AG04450 (cell line): ENCODE data around the gene ARL15. TPM values are rescaled to one million over a fixed set of nuclear protein-coding genes. Genes with fewer than 3 reads are reported as not detected.

ENCODE experiments used
- CTCF ChIA-PET: fragments of 300-600, 350-600 bp; formaldehyde crosslinking; extraction: SDS; loops from one replicate; lab custom pipeline; 2022; ENCODE audit warnings: antibody characterized with exemption, inconsistent platforms; lab: Charles Lee
- POLR2A ChIA-PET: fragments of 350-600 bp; formaldehyde crosslinking; extraction: SDS; loops from one replicate; lab custom pipeline; 2021; ENCODE audit warnings: antibody characterized with exemption, inconsistent platforms; lab: Yijun Ruan, JAX
- DNase-seq: peaks from one replicate; pipeline ENCODE4 v3.0.0-alpha.2; 2011; ENCODE audit warnings: low read depth, low spot score
- H3K27ac ChIP-seq: one replicate; pipeline ENCODE4 v1.5.1; 2012; ENCODE audit warnings: low read depth, low read length, control low read depth
- H3K27me3 ChIP-seq: one replicate; pipeline ENCODE4 v1.6.0; 2012; ENCODE audit warnings: low read length; ENCODE audit not compliant: control insufficient read depth, insufficient read depth
- H3K4me3 ChIP-seq: 2 replicates; pipeline ENCODE4 v1.5.1; 2011; ENCODE audit warnings: mild to moderate bottlenecking, low read depth, low read length, control low read depth
- H3K9me3 ChIP-seq: 2 replicates; pipeline ENCODE4 v1.5.1; 2012; ENCODE audit warnings: low read length; ENCODE audit not compliant: control insufficient read depth, insufficient read depth
- CTCF ChIP-seq: IDR thresholded peaks from 2 replicates; pipeline ENCODE4 v1.5.1; 2011; ENCODE audit warnings: low read depth, low read length, control low read depth, inconsistent platforms
- polyA plus RNA-seq: library from polyadenylated mRNA; depleted of rRNA; stranded (reverse); fragments of >200 nt; gene quantifications from 2 replicates; pipeline ENCODE4 v1.2.3, GENCODE V29; 2011

ARL15 gene
- polyA plus RNA-seq, 1 experiment, result 16.0 TPM

DNA sequence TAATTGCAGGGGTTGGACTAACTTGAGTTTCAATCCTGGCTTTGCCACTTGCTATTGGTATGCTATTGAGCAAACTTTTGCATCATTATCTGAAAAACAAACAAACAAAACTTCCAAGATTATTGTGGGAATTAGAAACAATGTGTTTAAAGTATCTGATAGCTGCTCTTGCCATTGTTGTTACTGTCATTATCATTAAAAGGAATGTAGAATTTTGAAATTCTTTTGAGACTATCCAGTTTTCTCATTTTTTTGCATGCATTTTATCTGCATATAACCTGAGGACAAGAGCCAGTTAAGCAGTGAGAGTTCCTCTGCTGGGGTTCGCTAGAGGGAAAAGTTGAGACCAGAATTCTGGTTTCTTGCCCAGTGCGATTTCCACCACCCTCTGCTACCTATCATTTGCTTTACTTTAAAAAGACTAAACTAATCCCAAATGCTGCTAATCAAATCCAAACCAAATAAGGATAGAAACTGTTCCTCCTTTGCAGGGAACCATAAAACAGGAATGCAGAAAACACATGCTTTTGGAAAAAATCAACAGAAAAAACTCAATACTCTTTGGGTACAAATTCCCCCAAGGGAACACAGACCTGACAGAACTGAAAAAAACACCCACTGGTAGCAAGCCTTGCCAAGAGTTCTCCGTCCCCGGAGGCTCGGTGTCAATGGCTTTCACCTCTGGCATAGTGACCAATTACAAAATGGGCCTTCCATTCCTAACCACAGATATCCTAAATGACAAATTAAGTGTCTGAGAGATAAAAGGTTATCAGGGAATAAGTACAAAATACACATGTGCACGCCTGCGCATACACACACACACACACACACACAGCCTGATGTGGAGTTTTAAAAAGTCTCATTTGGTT is 373.7 kb downstream of the ARL15 start:
- no peak overlapping the region for H3K27ac ChIP-seq
- no peaks in the 10 kb centered on the region; the same call in 1 of the 2 replicates for H3K9me3 ChIP-seq
- CTCF ChIA-PET, result interaction anchor here (1.2 kb wide), 1 partner anchor 19 kb away, joined by 3 read pairs; no protein-coding TSS in a partner anchor
- no peak for DNase-seq
- TF ChIP-seq CTCF, result no peak
- no peaks in the 10 kb centered on the region for H3K27me3 ChIP-seq
- H3K4me3 ChIP-seq, result no peak overlapping the region
- POLR2A ChIA-PET, result no interaction called here

DNA sequence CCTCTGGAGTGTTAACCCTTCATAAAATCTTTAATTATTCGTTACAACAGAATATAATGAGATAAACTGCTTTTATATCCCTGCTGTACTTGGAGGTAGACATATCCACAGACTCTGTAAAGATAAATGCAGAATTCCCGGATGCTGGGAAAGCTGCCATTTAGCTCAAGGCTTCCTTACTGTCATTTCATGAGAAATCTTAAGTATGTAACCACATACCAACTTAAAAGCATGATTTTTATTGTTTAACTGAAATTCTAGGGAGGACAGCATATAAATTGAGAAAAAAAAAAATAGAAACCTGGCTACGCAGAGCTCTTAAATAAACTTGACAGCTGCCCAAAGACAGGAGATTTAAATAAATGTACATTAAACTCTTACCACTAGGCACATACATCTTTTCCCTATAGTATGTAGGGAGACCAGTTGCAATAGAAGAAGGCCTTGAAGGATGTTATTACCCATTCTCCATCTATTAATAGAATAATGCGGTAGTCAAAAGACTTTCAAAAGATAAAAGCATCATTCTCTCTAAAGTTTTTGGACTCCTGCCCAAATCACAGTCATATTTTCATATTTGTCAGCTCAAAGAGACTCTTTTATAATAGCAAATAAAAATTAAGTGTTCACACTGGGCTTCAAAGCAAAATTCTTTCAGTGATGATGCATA is 376.1 kb downstream of the ARL15 start:
- POLR2A ChIA-PET, result interaction anchor here (1.1 kb wide), 1 partner anchor 376 kb away, joined by 3 read pairs; the partner anchor contains the start of gene ARL15
- Histone ChIP-seq H3K27me3 (no peaks in the 10 kb centered on the region), H3K4me3 (no peak overlapping the region), H3K27ac (no peak overlapping the region), H3K9me3 (no peaks in the 10 kb centered on the region)
- CTCF ChIA-PET, result interaction anchor here (0.6 to 0.9 kb wide), 4 partner anchors 30 to 986 kb away, joined by 3 read pairs; no protein-coding TSS in a partner anchor
- DNase-seq, result no peak
- TF ChIP-seq CTCF, result no peak

- POLR2A ChIA-PET, result no interaction called here
- H3K27me3 ChIP-seq, result no peaks in the 10 kb centered on the region
- no peaks in the 10 kb centered on the region for H3K9me3 ChIP-seq
- no peak for TF ChIP-seq CTCF
- H3K27ac ChIP-seq, result no peak overlapping the region
- no peak overlapping the region for H3K4me3 ChIP-seq
- no peak for DNase-seq
- CTCF ChIA-PET, result interaction anchor here (1.2 kb wide), 1 partner anchor 14 kb away, joined by 4 read pairs; no protein-coding TSS in a partner anchor
Measured at GRCh38 chr5:53932351-53932750, 378.0 kb downstream of the ARL15 start.

- POLR2A ChIA-PET, result no interaction called here
- DNase-seq, result no peak
- no peaks in the 10 kb centered on the region for H3K27me3 ChIP-seq
- no peak for TF ChIP-seq CTCF
- no peak overlapping the region for H3K27ac ChIP-seq
- no peak overlapping the region for H3K4me3 ChIP-seq
- CTCF ChIA-PET, result no interaction called here
- no peaks in the 10 kb centered on the region for H3K9me3 ChIP-seq
Measured at GRCh38 chr5:53930457-53930856, 379.9 kb downstream of the ARL15 start.

- Histone ChIP-seq H3K9me3 (no peaks in the 10 kb centered on the region), H3K27me3 (no peaks in the 10 kb centered on the region), H3K27ac (no peak overlapping the region), H3K4me3 (no peak overlapping the region)
- DNase-seq, result no peak
- ChIA-PET POLR2A (no interaction called here), CTCF (no interaction called here)
- no peak for TF ChIP-seq CTCF
Measured at GRCh38 chr5:53929570-53929969, 380.8 kb downstream of the ARL15 start.
